HepG2 (cell line): ENCODE results near the gene GPN1. TPM values are rescaled to one million over a fixed set of nuclear protein-coding genes. Genes with fewer than 3 reads are reported as not detected.
A peak's percentile ranks its signal among the peaks of the same experiment; 100 is the strongest.

Experiments used
- PITX1 ChIP-seq: sonication (generic); formaldehyde crosslinking; IDR thresholded peaks from 2 replicates; pipeline ENCODE4 v1.5.1; 2020; ENCODE audit warnings: mild to moderate bottlenecking, missing genetic modification reagents
- REL ChIP-seq: sonication (generic); formaldehyde crosslinking; conservative IDR thresholded peaks from 2 replicates; pipeline ENCODE4 v1.8.0; 2022; ENCODE audit warnings: mild to moderate bottlenecking, missing genetic modification reagents, moderate library complexity
- SP2 ChIP-seq: sonication (generic); formaldehyde crosslinking; IDR thresholded peaks from 2 replicates; pipeline ENCODE4 v1.5.1; 2020; ENCODE audit warnings: mild to moderate bottlenecking, missing genetic modification reagents
- SUZ12 ChIP-seq: fragments of 150-350 bp; IDR thresholded peaks from 2 replicates; pipeline ENCODE4 v1.6.1; 2014; ENCODE audit warnings: low read depth, low read length
- ZC3H4 ChIP-seq: sonication (generic); formaldehyde crosslinking; IDR thresholded peaks from 2 replicates; pipeline ENCODE4 v1.4.0; 2020; ENCODE audit warnings: missing genetic modification reagents, borderline replicate concordance
- ZNF232 ChIP-seq: sonication (generic); formaldehyde crosslinking; IDR thresholded peaks from 2 replicates; pipeline ENCODE4 v1.4.0; 2020; ENCODE audit warnings: missing genetic modification reagents, borderline replicate concordance
- ZNF33B ChIP-seq: sonication (generic); formaldehyde crosslinking; IDR thresholded peaks from 2 replicates; pipeline ENCODE4 v1.5.1; 2020; ENCODE audit warnings: mild to moderate bottlenecking, missing genetic modification reagents
- ZNF567 ChIP-seq: sonication (generic); formaldehyde crosslinking; IDR thresholded peaks from 2 replicates; pipeline ENCODE4 v1.8.1; 2023; ENCODE audit warnings: mild to moderate bottlenecking, missing genetic modification reagents, borderline replicate concordance
- ZNF619 ChIP-seq: sonication (generic); formaldehyde crosslinking; IDR thresholded peaks from 2 replicates; pipeline ENCODE4 v1.4.0; 2020; ENCODE audit warnings: mild to moderate bottlenecking, missing genetic modification reagents
- ZNF674 ChIP-seq: sonication (generic); formaldehyde crosslinking; IDR thresholded peaks from 2 replicates; pipeline ENCODE4 v1.5.0; 2020; ENCODE audit warnings: low read depth, mild to moderate bottlenecking, missing genetic modification reagents
- ZNF75D ChIP-seq: sonication (generic); formaldehyde crosslinking; IDR thresholded peaks from 2 replicates; pipeline ENCODE4 v1.8.1; 2023; ENCODE audit warnings: missing genetic modification reagents, mild to moderate bottlenecking, borderline replicate concordance
- ZSCAN31 ChIP-seq: sonication (generic); formaldehyde crosslinking; IDR thresholded peaks from 2 replicates; pipeline ENCODE4 v1.5.0; 2020; ENCODE audit warnings: low read depth, mild to moderate bottlenecking, missing genetic modification reagents
- polyA plus RNA-seq, 8 experiments: library from polyadenylated mRNA; depleted of rRNA in 3 of 8; stranded (reverse) in 7 of 8; unstranded in 1 of 8; fragments of >200 nt; fragmentation: Illumina TruSeq in 4 of 8; extraction: Trizol in 4 of 8; gene quantifications; 2 replicates each; pipeline versions ENCODE4 v1.2.1 to v1.2.3, GENCODE V29; 2011 to 2016; ENCODE audit warnings: low read depth in 4 of 8, missing spikeins in 1 of 8, mixed read lengths in 1 of 8; ENCODE audit not compliant: insufficient read depth in 1 of 8
- total RNA-seq, 5 experiments: library from RNA; depleted of rRNA; stranded (reverse); fragments of >200 nt; fragmentation: Illumina TruSeq; extraction: Trizol; gene quantifications; 2 replicates each; pipeline ENCODE4 v1.2.3, GENCODE V29; 2016; ENCODE audit warnings: low read depth in 1 of 5
- TF ChIP-seq, protein P1 (sequence below): sonication (generic); formaldehyde crosslinking; IDR thresholded peaks from 2 replicates; pipeline ENCODE4 v1.4.0; 2020; ENCODE audit warnings: missing genetic modification reagents
- TF ChIP-seq, protein P2 (sequence below): sonication (generic); formaldehyde crosslinking; IDR thresholded peaks from 2 replicates; pipeline ENCODE4 v1.5.0; 2020; ENCODE audit warnings: missing genetic modification reagents, mild to moderate bottlenecking, borderline replicate concordance
- TF ChIP-seq, protein P3 (sequence below): sonication (generic); formaldehyde crosslinking; IDR thresholded peaks from 2 replicates; pipeline ENCODE4 v1.5.0; 2020; ENCODE audit warnings: mild to moderate bottlenecking, missing genetic modification reagents
- TF ChIP-seq, protein P4 (sequence below): sonication (generic); formaldehyde crosslinking; IDR thresholded peaks from 2 replicates; pipeline ENCODE4 v1.4.0; 2020; ENCODE audit warnings: mild to moderate bottlenecking, missing genetic modification reagents
- TF ChIP-seq, protein P5 (sequence below), 2 experiments: sonication (generic) in 1 of 2; formaldehyde crosslinking in 1 of 2; IDR thresholded peaks; 2 replicates each; pipeline versions ENCODE4 v1.4.0 to v1.6.1; 2016 to 2020; ENCODE audit warnings: borderline replicate concordance in 1 of 2, low read depth in 1 of 2, mild to moderate bottlenecking in 1 of 2, missing genetic modification reagents in 1 of 2

GPN1 gene
- total and polyA plus RNA-seq, 2 of the 13 experiments (the other 11 are each of a cell fraction or from before 2014, with no cell fraction given), result 54.5 to 62.7 TPM

DNA sequence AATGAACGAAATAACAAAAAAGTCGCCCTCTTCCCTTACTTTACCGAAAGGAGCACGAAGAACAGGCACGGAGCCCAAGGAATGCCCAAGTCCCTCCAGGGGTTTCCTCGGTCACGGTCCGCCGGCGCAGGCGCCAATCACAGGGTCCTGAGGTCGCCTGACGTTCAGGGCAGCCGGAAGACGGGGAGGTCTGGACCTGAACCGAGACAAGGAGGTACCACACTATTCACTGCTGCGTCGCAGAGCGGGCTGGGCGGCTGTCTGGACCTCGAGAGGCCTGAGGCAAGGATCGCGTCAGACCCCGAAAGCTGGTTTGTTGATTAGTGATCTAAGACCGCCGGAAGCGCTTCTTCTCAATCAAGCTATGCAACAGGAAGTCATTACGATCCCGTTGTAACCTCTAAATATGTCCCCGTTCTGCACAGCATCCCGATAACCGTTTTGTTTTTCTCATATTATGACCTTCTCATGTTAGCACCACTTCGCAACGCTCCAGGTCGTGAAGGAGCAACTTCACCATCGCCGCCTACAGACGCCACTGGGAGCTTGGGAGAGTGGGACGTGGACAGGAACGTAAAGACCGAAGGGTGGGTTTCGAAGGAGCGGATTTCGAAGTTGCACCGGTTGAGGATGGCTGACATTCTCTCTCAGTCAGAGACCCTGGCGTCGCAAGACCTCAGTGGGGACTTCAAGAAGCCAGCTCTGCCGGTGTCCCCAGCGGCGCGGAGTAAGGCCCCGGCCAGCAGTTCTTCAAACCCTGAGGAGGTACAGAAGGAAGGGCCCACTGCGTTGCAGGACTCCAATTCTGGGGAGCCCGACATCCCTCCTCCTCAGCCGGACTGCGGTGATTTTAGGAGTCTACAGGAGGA, 34.7 kb downstream of the GPN1 start, which contains the start of the genes SLC4A1AP and SUPT7L (continued):
- TF ChIP-seq, protein P1, sequence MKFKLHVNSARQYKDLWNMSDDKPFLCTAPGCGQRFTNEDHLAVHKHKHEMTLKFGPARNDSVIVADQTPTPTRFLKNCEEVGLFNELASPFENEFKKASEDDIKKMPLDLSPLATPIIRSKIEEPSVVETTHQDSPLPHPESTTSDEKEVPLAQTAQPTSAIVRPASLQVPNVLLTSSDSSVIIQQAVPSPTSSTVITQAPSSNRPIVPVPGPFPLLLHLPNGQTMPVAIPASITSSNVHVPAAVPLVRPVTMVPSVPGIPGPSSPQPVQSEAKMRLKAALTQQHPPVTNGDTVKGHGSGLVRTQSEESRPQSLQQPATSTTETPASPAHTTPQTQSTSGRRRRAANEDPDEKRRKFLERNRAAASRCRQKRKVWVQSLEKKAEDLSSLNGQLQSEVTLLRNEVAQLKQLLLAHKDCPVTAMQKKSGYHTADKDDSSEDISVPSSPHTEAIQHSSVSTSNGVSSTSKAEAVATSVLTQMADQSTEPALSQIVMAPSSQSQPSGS (CRISPR knock-in tag), result peak; percentile 80
- TF ChIP-seq ZC3H4 (CRISPR knock-in tag) (no peak), ZNF619 (CRISPR knock-in tag) (peak; percentile 84; the same call in 1 of the 2 replicates), SUZ12 (no peak; the same call in 1 of the 2 replicates), REL (CRISPR knock-in tag) (no peak), PITX1 (CRISPR knock-in tag) (peak; percentile 93), SP2 (CRISPR knock-in tag) (peak; percentile 54), ZNF33B (CRISPR knock-in tag) (peak; percentile 84; the same call in 1 of the 2 replicates), ZNF232 (CRISPR knock-in tag) (peak; percentile 97), ZNF75D (CRISPR knock-in tag) (peak; percentile 46; the same call in 1 of the 2 replicates), ZSCAN31 (CRISPR knock-in tag) (peak; percentile 88), ZNF567 (CRISPR knock-in tag) (peak; percentile 72), ZNF674 (CRISPR knock-in tag) (no peak)
- TF ChIP-seq, protein P2, sequence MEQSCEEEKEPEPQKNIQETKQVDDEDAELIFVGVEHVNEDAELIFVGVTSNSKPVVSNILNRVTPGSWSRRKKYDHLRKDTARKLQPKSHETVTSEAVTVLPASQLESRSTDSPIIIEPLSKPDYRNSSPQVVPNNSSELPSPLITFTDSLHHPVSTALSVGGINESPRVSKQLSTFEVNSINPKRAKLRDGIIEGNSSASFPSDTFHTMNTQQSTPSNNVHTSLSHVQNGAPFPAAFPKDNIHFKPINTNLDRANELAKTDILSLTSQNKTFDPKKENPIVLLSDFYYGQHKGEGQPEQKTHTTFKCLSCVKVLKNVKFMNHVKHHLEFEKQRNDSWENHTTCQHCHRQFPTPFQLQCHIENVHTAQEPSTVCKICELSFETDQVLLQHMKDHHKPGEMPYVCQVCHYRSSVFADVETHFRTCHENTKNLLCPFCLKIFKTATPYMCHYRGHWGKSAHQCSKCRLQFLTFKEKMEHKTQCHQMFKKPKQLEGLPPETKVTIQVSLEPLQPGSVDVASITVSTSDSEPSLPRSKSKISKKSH (CRISPR knock-in tag), result no peak; the same call in 1 of the 2 replicates
- TF ChIP-seq, protein P3, sequence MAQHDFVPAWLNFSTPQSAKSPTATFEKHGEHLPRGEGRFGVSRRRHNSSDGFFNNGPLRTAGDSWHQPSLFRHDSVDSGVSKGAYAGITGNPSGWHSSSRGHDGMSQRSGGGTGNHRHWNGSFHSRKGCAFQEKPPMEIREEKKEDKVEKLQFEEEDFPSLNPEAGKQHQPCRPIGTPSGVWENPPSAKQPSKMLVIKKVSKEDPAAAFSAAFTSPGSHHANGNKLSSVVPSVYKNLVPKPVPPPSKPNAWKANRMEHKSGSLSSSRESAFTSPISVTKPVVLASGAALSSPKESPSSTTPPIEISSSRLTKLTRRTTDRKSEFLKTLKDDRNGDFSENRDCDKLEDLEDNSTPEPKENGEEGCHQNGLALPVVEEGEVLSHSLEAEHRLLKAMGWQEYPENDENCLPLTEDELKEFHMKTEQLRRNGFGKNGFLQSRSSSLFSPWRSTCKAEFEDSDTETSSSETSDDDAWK (CRISPR knock-in tag), result no peak
- TF ChIP-seq, protein P4, sequence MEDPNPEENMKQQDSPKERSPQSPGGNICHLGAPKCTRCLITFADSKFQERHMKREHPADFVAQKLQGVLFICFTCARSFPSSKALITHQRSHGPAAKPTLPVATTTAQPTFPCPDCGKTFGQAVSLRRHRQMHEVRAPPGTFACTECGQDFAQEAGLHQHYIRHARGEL (CRISPR knock-in tag), result 0 out of 2 replicates have a peak, but pooled peaks have one; percentile 78
- TF ChIP-seq, protein P5, sequence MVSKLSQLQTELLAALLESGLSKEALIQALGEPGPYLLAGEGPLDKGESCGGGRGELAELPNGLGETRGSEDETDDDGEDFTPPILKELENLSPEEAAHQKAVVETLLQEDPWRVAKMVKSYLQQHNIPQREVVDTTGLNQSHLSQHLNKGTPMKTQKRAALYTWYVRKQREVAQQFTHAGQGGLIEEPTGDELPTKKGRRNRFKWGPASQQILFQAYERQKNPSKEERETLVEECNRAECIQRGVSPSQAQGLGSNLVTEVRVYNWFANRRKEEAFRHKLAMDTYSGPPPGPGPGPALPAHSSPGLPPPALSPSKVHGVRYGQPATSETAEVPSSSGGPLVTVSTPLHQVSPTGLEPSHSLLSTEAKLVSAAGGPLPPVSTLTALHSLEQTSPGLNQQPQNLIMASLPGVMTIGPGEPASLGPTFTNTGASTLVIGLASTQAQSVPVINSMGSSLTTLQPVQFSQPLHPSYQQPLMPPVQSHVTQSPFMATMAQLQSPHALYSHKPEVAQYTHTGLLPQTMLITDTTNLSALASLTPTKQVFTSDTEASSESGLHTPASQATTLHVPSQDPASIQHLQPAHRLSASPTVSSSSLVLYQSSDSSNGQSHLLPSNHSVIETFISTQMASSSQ (IDR thresholded peaks at IDR 0.05; ENCODE audit: low read depth), result peak; percentile 58; the same call in 1 of the 2 replicates
- TF ChIP-seq, protein P5 (CRISPR knock-in tag; IDR thresholded peaks at IDR 0.05; ENCODE audit: borderline replicate concordance), result peak; percentile 66; the same call in 1 of the 2 replicates
